H9 (cell line): ENCODE data around the gene C2orf42. TPM values are rescaled to one million over a fixed set of nuclear protein-coding genes. Genes with fewer than 3 reads are reported as not detected.
A peak's percentile ranks its signal among the peaks of the same experiment; 100 is the strongest.

Experiments
- DNase-seq: peaks from one replicate; pipeline ENCODE4 v3.0.0-alpha.2; 2017
- H2AFZ ChIP-seq: one replicate; pipeline ENCODE4 v1.6.1; 2013; ENCODE audit warnings: mild to moderate bottlenecking, low read length, control low read depth, moderate library complexity
- H2AK5ac ChIP-seq: 2 replicates; pipeline ENCODE4 v1.6.1; 2013; ENCODE audit warnings: low read length, control low read depth, mixed read lengths; ENCODE audit not compliant: insufficient read length
- H2BK120ac ChIP-seq: one replicate; pipeline ENCODE4 v1.6.1; 2013; ENCODE audit warnings: low read depth, mild to moderate bottlenecking, low read length, control low read depth, inconsistent platforms; ENCODE audit not compliant: poor library complexity, severe bottlenecking
- H2BK12ac ChIP-seq: 2 replicates; pipeline ENCODE4 v1.6.1; 2013; ENCODE audit warnings: low read length, control low read depth, mixed read lengths, low read depth; ENCODE audit not compliant: insufficient read length
- H2BK15ac ChIP-seq: 2 replicates; pipeline ENCODE4 v1.6.1; 2013; ENCODE audit warnings: low read depth, low read length, control low read depth
- H2BK20ac ChIP-seq: one replicate; pipeline ENCODE4 v1.6.1; 2013; ENCODE audit warnings: low read depth, mild to moderate bottlenecking, low read length, control low read depth, inconsistent platforms; ENCODE audit not compliant: poor library complexity, severe bottlenecking
- H2BK5ac ChIP-seq: 2 replicates; pipeline ENCODE4 v1.6.1; 2013; ENCODE audit warnings: low read length, control low read depth, mixed read lengths; ENCODE audit not compliant: insufficient read length
- H3K14ac ChIP-seq: 2 replicates; pipeline ENCODE4 v1.6.1; 2013; ENCODE audit warnings: low read length, control low read depth; ENCODE audit not compliant: insufficient read depth
- H3K18ac ChIP-seq: 2 replicates; pipeline ENCODE4 v1.6.1; 2013; ENCODE audit warnings: low read depth, mild to moderate bottlenecking, mixed read lengths, low read length, control low read depth; ENCODE audit not compliant: insufficient read length
- H3K23ac ChIP-seq: 2 replicates; pipeline ENCODE4 v1.6.1; 2013; ENCODE audit warnings: low read length, control low read depth, mixed read lengths, low read depth; ENCODE audit not compliant: insufficient read length
- H3K23me2 ChIP-seq: 2 replicates; pipeline ENCODE4 v1.6.1; 2013; ENCODE audit warnings: low read depth, mild to moderate bottlenecking, mixed read lengths, low read length, control low read depth; ENCODE audit not compliant: insufficient read length, poor library complexity, severe bottlenecking
- H3K27ac ChIP-seq: 2 replicates; pipeline ENCODE4 v1.5.1; 2013; ENCODE audit warnings: low read length, control low read depth, mixed read lengths, low read depth; ENCODE audit not compliant: insufficient read length
- H3K27me3 ChIP-seq: 2 replicates; pipeline ENCODE4 v1.6.1; 2013; ENCODE audit warnings: low read length, control low read depth, inconsistent platforms; ENCODE audit not compliant: insufficient read depth
- H3K4ac ChIP-seq: 2 replicates; pipeline ENCODE4 v1.6.1; 2013; ENCODE audit warnings: low read depth, mild to moderate bottlenecking, control low read depth, inconsistent platforms, low read length, moderate library complexity
- H3K4me1 ChIP-seq: 2 replicates; pipeline ENCODE4 v1.6.1; 2013; ENCODE audit warnings: low read length, control low read depth, inconsistent platforms; ENCODE audit not compliant: insufficient read depth
- H3K4me2 ChIP-seq: 2 replicates; pipeline ENCODE4 v1.6.1; 2013; ENCODE audit warnings: low read length, control low read depth, mixed read lengths; ENCODE audit not compliant: insufficient read length, insufficient read depth
- H3K56ac ChIP-seq: 2 replicates; pipeline ENCODE4 v1.6.1; 2013; ENCODE audit warnings: low read depth, mild to moderate bottlenecking, mixed read lengths, low read length, control low read depth; ENCODE audit not compliant: insufficient read length
- H3K79me1 ChIP-seq: 2 replicates; pipeline ENCODE4 v1.6.1; 2013; ENCODE audit warnings: low read depth, mild to moderate bottlenecking, moderate library complexity, low read length, control low read depth, inconsistent platforms; ENCODE audit not compliant: insufficient read depth, poor library complexity, severe bottlenecking
- H3K79me2 ChIP-seq: 2 replicates; pipeline ENCODE4 v1.6.1; 2013; ENCODE audit warnings: low read length, control low read depth, inconsistent platforms; ENCODE audit not compliant: insufficient read depth
- H3K9ac ChIP-seq: 2 replicates; pipeline ENCODE4 v1.6.1; 2013; ENCODE audit warnings: low read length, control low read depth, mixed read lengths; ENCODE audit not compliant: insufficient read length; ENCODE audit errors: extremely low read depth
- H3K9me3 ChIP-seq: one replicate; pipeline ENCODE4 v1.6.1; 2013; ENCODE audit warnings: low read depth, low read length, inconsistent platforms; ENCODE audit not compliant: control insufficient read depth
- H3T11ph ChIP-seq: one replicate; pipeline ENCODE4 v1.6.1; 2013; ENCODE audit warnings: mild to moderate bottlenecking, low read length, control low read depth, inconsistent platforms
- H4K20me1 ChIP-seq: one replicate; pipeline ENCODE4 v1.6.1; 2013; ENCODE audit not compliant: control insufficient read depth, insufficient read length, insufficient read depth
- H4K5ac ChIP-seq: 2 replicates; pipeline ENCODE4 v1.6.1; 2013; ENCODE audit warnings: low read depth, mild to moderate bottlenecking, mixed read lengths, low read length, control low read depth; ENCODE audit not compliant: insufficient read length
- H4K8ac ChIP-seq: replicated peaks from 2 replicates; pipeline ENCODE4 v1.6.1; 2013; ENCODE audit warnings: low read length, control low read depth, mixed read lengths, low read depth; ENCODE audit not compliant: insufficient read length
- H4K91ac ChIP-seq: 2 replicates; pipeline ENCODE4 v1.6.1; 2013; ENCODE audit warnings: low read depth, mild to moderate bottlenecking, moderate library complexity, mixed read lengths, low read length, control low read depth; ENCODE audit not compliant: insufficient read length
- H3K27ac Mint-ChIP-seq, 3 experiments: 2 replicates in 2 of 3; 3 replicates in 1 of 3; pipeline ENCODE4 v1.8.0; 2020 to 2021; ENCODE audit warnings: mixed read lengths in 3 of 3, mild to moderate bottlenecking in 1 of 3, moderate library complexity in 1 of 3
- H3K27me3 Mint-ChIP-seq: 2 replicates; pipeline ENCODE4 v1.8.0; 2021; ENCODE audit warnings: low read depth, mild to moderate bottlenecking, moderate library complexity, mixed read lengths
- H3K36me3 Mint-ChIP-seq, 3 experiments: 2 replicates in 2 of 3; 3 replicates in 1 of 3; pipeline ENCODE4 v1.8.0; 2020 to 2021; ENCODE audit warnings: low read depth in 3 of 3, mixed read lengths in 3 of 3; ENCODE audit not compliant: insufficient read depth in 1 of 3
- H3K4me1 Mint-ChIP-seq, 2 experiments: 2 replicates each; pipeline ENCODE4 v1.8.0; 2020; ENCODE audit warnings: mixed read lengths in 2 of 2
- H3K4me3 Mint-ChIP-seq, 2 experiments: 2 replicates in 1 of 2; 3 replicates in 1 of 2; pipeline ENCODE4 v1.8.0; 2020 to 2021; ENCODE audit warnings: mild to moderate bottlenecking in 2 of 2, mixed read lengths in 2 of 2, moderate library complexity in 1 of 2
- H3K9me3 Mint-ChIP-seq, 2 experiments: 2 replicates in 1 of 2; 3 replicates in 1 of 2; pipeline ENCODE4 v1.8.0; 2020; ENCODE audit warnings: mild to moderate bottlenecking in 2 of 2, mixed read lengths in 2 of 2, moderate library complexity in 1 of 2
- WGBS: extraction: QIAGEN DNeasy Blood & Tissue Kit; methylation state at CpG from one replicate; pipeline ENCODE4 v1.1.7; 2013; ENCODE audit warnings: missing lambda C conversion rate, low lambda C conversion rate, mixed read lengths; ENCODE audit not compliant: insufficient read length; ENCODE audit errors: extremely low coverage; 5-methylcytosine and 5-hydroxymethylcytosine counted together
- total RNA-seq: library from RNA; stranded (reverse); gene quantifications from 2 replicates; pipeline ENCODE4 v1.2.1, GENCODE V29; 2021
- TF ChIP-seq, protein P1 (sequence below): fragments of 200-600 bp; sonication (generic); conservative IDR thresholded peaks from 3 replicates; pipeline ENCODE4 v1.8.0; 2021; ENCODE audit warnings: antibody characterized with exemption, mild to moderate bottlenecking

The C2orf42 gene
- total RNA-seq, 1 experiment from 2014 or later, result 19.0 TPM

- H3K9ac ChIP-seq, result no peak overlapping the region
- no peak overlapping the region for H3K4me2 ChIP-seq
- H3K79me1 ChIP-seq, result peaks cover 4% of the 10 kb centered on the region
- no peak for DNase-seq
- no peaks in the 10 kb centered on the region for H3K4me1 Mint-ChIP-seq
- no peak overlapping the region for H3T11ph ChIP-seq
- H4K91ac ChIP-seq, result no peak overlapping the region
- no peak overlapping the region for H3K56ac ChIP-seq
- H3K4me1 ChIP-seq, result no peaks in the 10 kb centered on the region
- no peaks in the 10 kb centered on the region for H3K27me3 Mint-ChIP-seq
- WGBS, result no CpG with 5 or more reads among the region's 3 CpGs
- H3K9me3 ChIP-seq, result no peaks in the 10 kb centered on the region
- H3K27me3 ChIP-seq, result no peaks in the 10 kb centered on the region
- no peak overlapping the region for H3K23ac ChIP-seq
- no peak overlapping the region for H2BK120ac ChIP-seq
- H3K18ac ChIP-seq, result no peak overlapping the region
- H2BK5ac ChIP-seq, result no peak overlapping the region
- no peaks in the 10 kb centered on the region; a peak in 1 of 5 replicates for H3K9me3 Mint-ChIP-seq
- H2BK15ac ChIP-seq, result no peak overlapping the region
- H4K5ac ChIP-seq, result no peak overlapping the region
- no peak overlapping the region for H3K14ac ChIP-seq
- H3K23me2 ChIP-seq, result no peaks in the 10 kb centered on the region
- H3K27ac ChIP-seq, result no peak overlapping the region
- H2AK5ac ChIP-seq, result no peak overlapping the region
- no peaks in the 10 kb centered on the region for H4K20me1 ChIP-seq
- H2BK12ac ChIP-seq, result no peak overlapping the region
- no peak overlapping the region for H4K8ac ChIP-seq
- H2BK20ac ChIP-seq, result no peak overlapping the region
- TF ChIP-seq, protein P1, sequence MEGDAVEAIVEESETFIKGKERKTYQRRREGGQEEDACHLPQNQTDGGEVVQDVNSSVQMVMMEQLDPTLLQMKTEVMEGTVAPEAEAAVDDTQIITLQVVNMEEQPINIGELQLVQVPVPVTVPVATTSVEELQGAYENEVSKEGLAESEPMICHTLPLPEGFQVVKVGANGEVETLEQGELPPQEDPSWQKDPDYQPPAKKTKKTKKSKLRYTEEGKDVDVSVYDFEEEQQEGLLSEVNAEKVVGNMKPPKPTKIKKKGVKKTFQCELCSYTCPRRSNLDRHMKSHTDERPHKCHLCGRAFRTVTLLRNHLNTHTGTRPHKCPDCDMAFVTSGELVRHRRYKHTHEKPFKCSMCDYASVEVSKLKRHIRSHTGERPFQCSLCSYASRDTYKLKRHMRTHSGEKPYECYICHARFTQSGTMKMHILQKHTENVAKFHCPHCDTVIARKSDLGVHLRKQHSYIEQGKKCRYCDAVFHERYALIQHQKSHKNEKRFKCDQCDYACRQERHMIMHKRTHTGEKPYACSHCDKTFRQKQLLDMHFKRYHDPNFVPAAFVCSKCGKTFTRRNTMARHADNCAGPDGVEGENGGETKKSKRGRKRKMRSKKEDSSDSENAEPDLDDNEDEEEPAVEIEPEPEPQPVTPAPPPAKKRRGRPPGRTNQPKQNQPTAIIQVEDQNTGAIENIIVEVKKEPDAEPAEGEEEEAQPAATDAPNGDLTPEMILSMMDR, result no peak
- no peak overlapping the region for H2AFZ ChIP-seq
- H3K4ac ChIP-seq, result no peak overlapping the region
- peaks cover 8% of the 10 kb centered on the region; the same call in 1 of the 2 replicates for H3K79me2 ChIP-seq
- H3K27ac Mint-ChIP-seq, result 0 out of 7 replicates have a peak overlapping the region, but pooled peaks of 1 of the 3 experiments have one; percentile 20
- peaks cover 29 to 81% (median 75%) of the 10 kb centered on the region in 3 experiments; a peak in 6 of 7 replicates for H3K36me3 Mint-ChIP-seq
- H3K4me3 Mint-ChIP-seq, result no peak overlapping the region
Observed at GRCh38 chr2:70233926-70234325, 43.1 kb upstream of the C2orf42 start.
